ENCODE results near the gene SORCS3. TPM values are rescaled to one million over a fixed set of nuclear protein-coding genes. Genes with fewer than 3 reads are reported as not detected.
A peak's percentile ranks its signal among the peaks of the same experiment; 100 is the strongest.

Gene SORCS3
- polyA plus RNA-seq, 4 donors, result 0.07 to 0.31 TPM; not detected in 2

- DNase-seq (no peak), FAIRE-seq (no peak)
- no peaks in the 10 kb centered on the region for H3K36me3 ChIP-seq (ENCODE audit: control insufficient read depth in 3 of 3, insufficient read depth in 2 of 3, low read depth in 1 of 3, low read length in 3 of 3)
- no peak overlapping the region for H3K27ac ChIP-seq (ENCODE audit: low read depth in 1 of 3, low read length in 2 of 3)
- H3K4me3 ChIP-seq (ENCODE audit: low read depth in 1 of 3, low read length in 3 of 3), result no peak overlapping the region
- H3K4me1 ChIP-seq (ENCODE audit: control insufficient read depth in 3 of 3, insufficient read depth in 2 of 3, low read depth in 1 of 3, low read length in 2 of 3), result no peaks in the 10 kb centered on the region
- H3K9me3 ChIP-seq (ENCODE audit: control insufficient read depth in 2 of 2, insufficient read depth in 1 of 2, low read depth in 1 of 2, low read length in 1 of 2), result no peaks in the 10 kb centered on the region
- H3K27me3 ChIP-seq (ENCODE audit: control insufficient read depth in 3 of 3, insufficient read depth in 3 of 3, low read length in 3 of 3), result no peaks in the 10 kb centered on the region
- WGBS, 3 donors, result 51 to 67% (median 54%) methylated on average over 3 of the region's 3 CpGs
Measured at GRCh38 chr10:104657036-104657435, 15.9 kb downstream of the SORCS3 start.

GRCh38 chr10:104657457-104657856 lies 16.4 kb downstream of the SORCS3 start:
- no peaks in the 10 kb centered on the region for H3K9me3 ChIP-seq (ENCODE audit: control insufficient read depth in 2 of 2, insufficient read depth in 1 of 2, low read depth in 1 of 2, low read length in 1 of 2)
- FAIRE-seq (no peak), DNase-seq (no peak)
- no peaks in the 10 kb centered on the region for H3K4me1 ChIP-seq (ENCODE audit: control insufficient read depth in 3 of 3, insufficient read depth in 2 of 3, low read depth in 1 of 3, low read length in 2 of 3)
- H3K27me3 ChIP-seq (ENCODE audit: control insufficient read depth in 3 of 3, insufficient read depth in 3 of 3, low read length in 3 of 3), result no peaks in the 10 kb centered on the region
- no peaks in the 10 kb centered on the region for H3K36me3 ChIP-seq (ENCODE audit: control insufficient read depth in 3 of 3, insufficient read depth in 2 of 3, low read depth in 1 of 3, low read length in 3 of 3)
- H3K4me3 ChIP-seq (ENCODE audit: low read depth in 1 of 3, low read length in 3 of 3), result no peak overlapping the region
- WGBS, 3 donors, result 45 to 55% (median 52%) methylated on average over 3 of the region's 3 CpGs
- H3K27ac ChIP-seq (ENCODE audit: low read depth in 1 of 3, low read length in 2 of 3), result no peak overlapping the region

GRCh38 chr10:104658067-104658466 lies 17.0 kb downstream of the SORCS3 start:
- Histone ChIP-seq H3K27me3 (ENCODE audit: control insufficient read depth in 3 of 3, insufficient read depth in 3 of 3, low read length in 3 of 3) (no peaks in the 10 kb centered on the region), H3K27ac (ENCODE audit: low read depth in 1 of 3, low read length in 2 of 3) (no peak overlapping the region), H3K9me3 (ENCODE audit: control insufficient read depth in 2 of 2, insufficient read depth in 1 of 2, low read depth in 1 of 2, low read length in 1 of 2) (no peaks in the 10 kb centered on the region), H3K36me3 (ENCODE audit: control insufficient read depth in 3 of 3, insufficient read depth in 2 of 3, low read depth in 1 of 3, low read length in 3 of 3) (no peaks in the 10 kb centered on the region), H3K4me3 (ENCODE audit: low read depth in 1 of 3, low read length in 3 of 3) (no peak overlapping the region), H3K4me1 (ENCODE audit: control insufficient read depth in 3 of 3, insufficient read depth in 2 of 3, low read depth in 1 of 3, low read length in 2 of 3) (no peaks in the 10 kb centered on the region)
- no peak for DNase-seq
- FAIRE-seq, result no peak
- WGBS, 3 donors, result 72 to 93% (median 80%) methylated on average over 1 of the region's 1 CpG

DNA sequence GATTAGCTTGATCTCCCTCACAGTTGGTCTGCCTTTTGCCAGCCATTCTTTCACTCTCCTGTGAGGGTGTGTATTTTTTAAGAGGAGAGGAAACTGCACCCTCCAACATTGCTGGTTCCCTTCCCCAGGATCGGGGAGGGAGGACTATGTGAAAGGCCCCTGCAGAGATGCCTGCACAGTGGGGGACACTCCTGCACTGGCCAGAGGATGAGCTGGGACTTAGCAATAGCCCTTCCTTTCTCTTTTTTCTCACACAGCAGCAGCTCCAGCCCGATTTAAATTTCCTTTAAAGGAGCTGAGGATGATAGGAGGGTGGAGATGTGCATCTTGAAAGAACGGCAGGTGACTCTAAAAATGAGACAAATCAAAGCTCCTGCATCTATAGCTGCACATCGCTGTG lies 18.7 kb downstream of the SORCS3 start:
- no peaks in the 10 kb centered on the region for H3K27me3 ChIP-seq (ENCODE audit: control insufficient read depth in 3 of 3, insufficient read depth in 3 of 3, low read length in 3 of 3)
- DNase-seq (no peak), FAIRE-seq (no peak)
- H3K4me3 ChIP-seq (ENCODE audit: low read depth in 1 of 3, low read length in 3 of 3), result no peak overlapping the region
- no peaks in the 10 kb centered on the region for H3K9me3 ChIP-seq (ENCODE audit: control insufficient read depth in 2 of 2, insufficient read depth in 1 of 2, low read depth in 1 of 2, low read length in 1 of 2)
- H3K36me3 ChIP-seq (ENCODE audit: control insufficient read depth in 3 of 3, insufficient read depth in 2 of 3, low read depth in 1 of 3, low read length in 3 of 3), result no peaks in the 10 kb centered on the region
- WGBS, 3 donors, result 49 to 57% (median 52%) methylated on average over 4 of the region's 4 CpGs
- no peaks in the 10 kb centered on the region for H3K4me1 ChIP-seq (ENCODE audit: control insufficient read depth in 3 of 3, insufficient read depth in 2 of 3, low read depth in 1 of 3, low read length in 2 of 3)
- H3K27ac ChIP-seq (ENCODE audit: low read depth in 1 of 3, low read length in 2 of 3), result no peak overlapping the region

DNA sequence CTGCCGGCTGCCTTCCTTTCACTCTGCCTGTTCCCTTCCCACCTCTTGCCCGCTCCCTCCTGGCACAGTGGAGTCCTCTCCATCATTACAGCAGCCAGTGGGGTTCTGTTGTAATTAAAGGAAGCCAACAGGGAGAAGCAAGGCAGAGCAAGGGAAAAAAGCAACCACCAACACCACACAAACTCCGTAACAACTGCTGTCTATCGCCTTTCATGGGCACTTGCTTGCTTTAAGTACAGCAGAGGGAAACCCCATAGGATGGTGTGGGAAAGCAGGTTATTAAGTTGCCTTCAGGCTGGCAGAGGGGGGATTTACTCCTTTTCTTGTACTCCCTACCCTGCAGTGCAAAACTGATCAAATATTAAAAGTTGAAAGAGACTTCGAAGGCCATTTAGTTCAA lies 22.0 kb downstream of the SORCS3 start:
- H3K4me1 ChIP-seq (ENCODE audit: control insufficient read depth in 3 of 3, insufficient read depth in 2 of 3, low read depth in 1 of 3, low read length in 2 of 3), result no peaks in the 10 kb centered on the region
- no peaks in the 10 kb centered on the region for H3K36me3 ChIP-seq (ENCODE audit: control insufficient read depth in 3 of 3, insufficient read depth in 2 of 3, low read depth in 1 of 3, low read length in 3 of 3)
- no peak overlapping the region for H3K27ac ChIP-seq (ENCODE audit: low read depth in 1 of 3, low read length in 2 of 3)
- FAIRE-seq (no peak), DNase-seq (no peak)
- H3K9me3 ChIP-seq (ENCODE audit: control insufficient read depth in 2 of 2, insufficient read depth in 1 of 2, low read depth in 1 of 2, low read length in 1 of 2), result no peaks in the 10 kb centered on the region
- H3K4me3 ChIP-seq (ENCODE audit: low read depth in 1 of 3, low read length in 3 of 3), result no peak overlapping the region
- H3K27me3 ChIP-seq (ENCODE audit: control insufficient read depth in 3 of 3, insufficient read depth in 3 of 3, low read length in 3 of 3), result no peaks in the 10 kb centered on the region
- WGBS, 3 donors, result 77 to 82% (median 77%) methylated on average over 5 of the region's 5 CpGs

DNA sequence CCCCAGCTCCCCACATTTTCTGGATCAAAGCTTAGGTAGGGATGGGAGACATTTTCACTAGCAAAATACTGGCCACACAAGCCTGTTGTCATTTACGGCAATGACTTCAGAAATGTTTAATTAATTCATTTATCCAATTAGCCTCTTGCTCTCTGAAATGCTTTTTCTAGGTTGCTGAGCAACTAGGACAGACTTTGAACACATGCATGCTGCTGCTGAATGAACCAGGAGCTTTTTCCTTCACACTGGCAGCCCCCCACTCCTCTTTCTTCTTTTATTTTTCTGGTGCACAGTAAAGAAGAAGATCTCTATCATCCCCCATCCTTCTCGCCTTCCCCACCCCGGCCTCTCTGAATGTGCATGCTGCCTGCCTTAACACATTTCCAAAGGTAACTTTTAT lies 22.5 kb downstream of the SORCS3 start:
- Histone ChIP-seq H3K27me3 (ENCODE audit: control insufficient read depth in 3 of 3, insufficient read depth in 3 of 3, low read length in 3 of 3) (no peaks in the 10 kb centered on the region), H3K4me1 (ENCODE audit: control insufficient read depth in 3 of 3, insufficient read depth in 2 of 3, low read depth in 1 of 3, low read length in 2 of 3) (no peaks in the 10 kb centered on the region), H3K27ac (ENCODE audit: low read depth in 1 of 3, low read length in 2 of 3) (no peak overlapping the region), H3K9me3 (ENCODE audit: control insufficient read depth in 2 of 2, insufficient read depth in 1 of 2, low read depth in 1 of 2, low read length in 1 of 2) (no peaks in the 10 kb centered on the region), H3K36me3 (ENCODE audit: control insufficient read depth in 3 of 3, insufficient read depth in 2 of 3, low read depth in 1 of 3, low read length in 3 of 3) (no peaks in the 10 kb centered on the region), H3K4me3 (ENCODE audit: low read depth in 1 of 3, low read length in 3 of 3) (no peak overlapping the region)
- FAIRE-seq (no peak), DNase-seq (no peak)
- 67 to 84% (median 74%) methylated on average over 3 of the region's 3 CpGs for WGBS, 3 donors

- Histone ChIP-seq H3K4me1 (ENCODE audit: control insufficient read depth in 3 of 3, insufficient read depth in 2 of 3, low read depth in 1 of 3, low read length in 2 of 3) (no peaks in the 10 kb centered on the region), H3K4me3 (ENCODE audit: low read depth in 1 of 3, low read length in 3 of 3) (no peak overlapping the region), H3K36me3 (ENCODE audit: control insufficient read depth in 3 of 3, insufficient read depth in 2 of 3, low read depth in 1 of 3, low read length in 3 of 3) (no peaks in the 10 kb centered on the region), H3K27me3 (ENCODE audit: control insufficient read depth in 3 of 3, insufficient read depth in 3 of 3, low read length in 3 of 3) (no peaks in the 10 kb centered on the region), H3K9me3 (ENCODE audit: control insufficient read depth in 2 of 2, insufficient read depth in 1 of 2, low read depth in 1 of 2, low read length in 1 of 2) (no peaks in the 10 kb centered on the region), H3K27ac (ENCODE audit: low read depth in 1 of 3, low read length in 2 of 3) (no peak overlapping the region)
- DNase-seq (peak in 1 of 2 donors; percentile 5), FAIRE-seq (no peak)
- WGBS, 3 donors, result 12 to 54% (median 34%) methylated on average over 5 of the region's 5 CpGs
Measured at GRCh38 chr10:104664205-104664604, 23.1 kb downstream of the SORCS3 start.

DNA sequence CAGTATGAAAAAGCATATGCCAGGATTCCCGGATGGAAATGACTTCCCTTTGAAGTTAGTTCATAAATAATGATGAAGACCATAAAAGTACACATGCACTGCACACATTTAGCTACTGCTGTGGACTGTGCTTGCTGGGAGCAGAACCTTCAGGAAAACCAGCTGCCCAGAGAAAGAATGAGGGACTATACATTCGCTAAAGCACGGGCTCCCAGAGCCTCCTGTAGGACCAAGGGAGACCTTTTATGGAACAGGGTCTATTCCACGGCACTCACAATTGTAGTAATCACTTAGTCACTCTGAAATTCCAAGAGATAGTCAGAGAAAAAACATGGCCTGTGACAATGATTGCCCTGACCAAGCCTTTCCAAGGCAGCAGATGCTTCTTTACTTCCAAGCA lies 24.1 kb downstream of the SORCS3 start:
- no peaks in the 10 kb centered on the region for H3K36me3 ChIP-seq (ENCODE audit: control insufficient read depth in 3 of 3, insufficient read depth in 2 of 3, low read depth in 1 of 3, low read length in 3 of 3)
- FAIRE-seq (no peak), DNase-seq (no peak)
- H3K4me1 ChIP-seq (ENCODE audit: control insufficient read depth in 3 of 3, insufficient read depth in 2 of 3, low read depth in 1 of 3, low read length in 2 of 3), result no peaks in the 10 kb centered on the region
- no peak overlapping the region for H3K4me3 ChIP-seq (ENCODE audit: low read depth in 1 of 3, low read length in 3 of 3)
- 81 to 83% (median 83%) methylated on average over 4 of the region's 4 CpGs for WGBS, 3 donors
- H3K27me3 ChIP-seq (ENCODE audit: control insufficient read depth in 3 of 3, insufficient read depth in 3 of 3, low read length in 3 of 3), result no peaks in the 10 kb centered on the region
- no peak overlapping the region for H3K27ac ChIP-seq (ENCODE audit: low read depth in 1 of 3, low read length in 2 of 3)
- H3K9me3 ChIP-seq (ENCODE audit: control insufficient read depth in 2 of 2, insufficient read depth in 1 of 2, low read depth in 1 of 2, low read length in 1 of 2), result no peaks in the 10 kb centered on the region

GRCh38 chr10:104666106-104666505 lies 25.0 kb downstream of the SORCS3 start:
- no peaks in the 10 kb centered on the region for H3K4me1 ChIP-seq (ENCODE audit: control insufficient read depth in 3 of 3, insufficient read depth in 2 of 3, low read depth in 1 of 3, low read length in 2 of 3)
- H3K9me3 ChIP-seq (ENCODE audit: control insufficient read depth in 2 of 2, insufficient read depth in 1 of 2, low read depth in 1 of 2, low read length in 1 of 2), result no peaks in the 10 kb centered on the region
- H3K27me3 ChIP-seq (ENCODE audit: control insufficient read depth in 3 of 3, insufficient read depth in 3 of 3, low read length in 3 of 3), result no peaks in the 10 kb centered on the region
- no peak overlapping the region for H3K27ac ChIP-seq (ENCODE audit: low read depth in 1 of 3, low read length in 2 of 3)
- FAIRE-seq (no peak), DNase-seq (no peak)
- WGBS, 3 donors, result 77 to 84% (median 81%) methylated on average over 5 of the region's 5 CpGs
- no peak overlapping the region for H3K4me3 ChIP-seq (ENCODE audit: low read depth in 1 of 3, low read length in 3 of 3)
- no peaks in the 10 kb centered on the region for H3K36me3 ChIP-seq (ENCODE audit: control insufficient read depth in 3 of 3, insufficient read depth in 2 of 3, low read depth in 1 of 3, low read length in 3 of 3)

Measured in small intestine (tissue), 7 donors.